Activated CD8-positive, alpha-beta T cell treated with anti-CD3 and anti-CD28 coated beads, Interleukin-2, amount 10 ng/mL, durations not matched to agents 7 days and 5 days (primary cell): ENCODE results near the gene SUCLG2. TPM values are rescaled to one million over a fixed set of nuclear protein-coding genes. Genes with fewer than 3 reads are reported as not detected.

Experiments
- ATAC-seq: fragments of 150-1000 bp; cut with Tn5 transposase; one replicate; pipeline ENCODE4 v1.10.0; 2021; ENCODE audit warnings: moderate library complexity
- CTCF ChIA-PET: fragments of 350-600 bp; sonication (Branson Sonifier 250); formaldehyde crosslinking; loops from one replicate; lab custom pipeline; 2021; ENCODE audit warnings: antibody characterized with exemption; lab: Charles Lee
- POLR2A ChIA-PET: fragments of 350-600 bp; sonication (Branson Sonifier 250); formaldehyde crosslinking; loops from one replicate; lab custom pipeline; 2021; ENCODE audit warnings: antibody characterized with exemption; lab: Charles Lee
- DNase-seq: peaks from one replicate; pipeline ENCODE4 v3.0.0-alpha.2; 2020
- H3K27ac Mint-ChIP-seq: one replicate; pipeline ENCODE4 v1.8.0; 2021; ENCODE audit warnings: mild to moderate bottlenecking, mixed read lengths
- H3K27me3 Mint-ChIP-seq: one replicate; pipeline ENCODE4 v1.8.0; 2021; ENCODE audit warnings: low read depth, mixed read lengths
- H3K36me3 Mint-ChIP-seq: one replicate; pipeline ENCODE4 v1.8.0; 2021; ENCODE audit warnings: low read depth, mixed read lengths
- H3K4me1 Mint-ChIP-seq: one replicate; pipeline ENCODE4 v1.8.0; 2021; ENCODE audit warnings: low read depth, mixed read lengths
- H3K4me3 Mint-ChIP-seq: one replicate; pipeline ENCODE4 v1.8.0; 2021; ENCODE audit warnings: mild to moderate bottlenecking, mixed read lengths
- H3K9me3 Mint-ChIP-seq: one replicate; pipeline ENCODE4 v1.8.0; 2022; ENCODE audit warnings: mixed read lengths; ENCODE audit not compliant: insufficient read depth
- total RNA-seq, 2 experiments: library from RNA; stranded (reverse); gene quantifications; one replicate each; pipeline ENCODE4 v1.2.3, GENCODE V29; 2021

Gene SUCLG2
- total RNA-seq, 2 experiments from 2014 or later = 51.7 to 55.0 TPM

- no peak for DNase-seq
- peaks cover 8% of the 10 kb centered on the region for H3K36me3 Mint-ChIP-seq
- no peaks in the 10 kb centered on the region for H3K9me3 Mint-ChIP-seq
- no peak overlapping the region for H3K27ac Mint-ChIP-seq
- ChIA-PET POLR2A (no interaction called here), CTCF (no interaction called here)
- H3K27me3 Mint-ChIP-seq = no peaks in the 10 kb centered on the region
- H3K4me3 Mint-ChIP-seq = no peak overlapping the region
- H3K4me1 Mint-ChIP-seq = no peaks in the 10 kb centered on the region
- ATAC-seq = no peak
Observed at GRCh38 chr3:67447393-67447792, 207.0 kb downstream of the SUCLG2 start.

GRCh38 chr3:67437789-67438188 lies 216.6 kb downstream of the SUCLG2 start:
- DNase-seq = no peak

DNA sequence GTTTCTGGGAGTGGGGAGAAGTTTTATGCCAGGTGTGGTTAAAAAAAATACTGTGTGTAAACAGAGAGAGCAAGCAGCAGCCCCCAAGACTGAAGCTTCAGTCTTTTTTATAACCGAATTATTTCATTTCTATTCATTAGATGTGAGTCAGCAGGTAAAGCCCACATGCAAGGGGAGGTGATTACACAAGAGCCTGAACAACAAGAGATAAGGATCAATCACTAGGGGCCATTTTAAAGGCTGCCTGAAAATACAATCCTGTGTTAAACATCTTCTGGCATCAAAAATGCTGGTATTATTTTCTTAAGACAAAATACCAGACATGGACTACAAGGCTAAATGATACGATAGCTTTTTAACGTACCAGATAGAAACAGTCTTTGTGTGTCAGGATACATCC lies 217.3 kb downstream of the SUCLG2 start:
- H3K9me3 Mint-ChIP-seq = peaks cover 9% of the 10 kb centered on the region
- no peak overlapping the region for H3K4me3 Mint-ChIP-seq
- no peak for ATAC-seq
- no peaks in the 10 kb centered on the region for H3K4me1 Mint-ChIP-seq
- POLR2A ChIA-PET = no interaction called here
- H3K27me3 Mint-ChIP-seq = no peaks in the 10 kb centered on the region
- no peak overlapping the region for H3K27ac Mint-ChIP-seq
- CTCF ChIA-PET = interaction anchor here (0.5 kb wide), 1 partner anchor 14 kb away, joined by 3 read pairs; no protein-coding TSS in a partner anchor
- no peak for DNase-seq
- peaks cover 30% of the 10 kb centered on the region for H3K36me3 Mint-ChIP-seq

More at GRCh38 chr3:67437789-67438188, 216.6 kb downstream of the SUCLG2 start:
- no peak for ATAC-seq
- no peaks in the 10 kb centered on the region for H3K4me1 Mint-ChIP-seq
- ChIA-PET POLR2A (no interaction called here), CTCF (no interaction called here)
- H3K27ac Mint-ChIP-seq = no peak overlapping the region
- H3K27me3 Mint-ChIP-seq = no peaks in the 10 kb centered on the region
- peaks cover 5% of the 10 kb centered on the region for H3K9me3 Mint-ChIP-seq
- peaks cover 28% of the 10 kb centered on the region for H3K36me3 Mint-ChIP-seq
- no peak overlapping the region for H3K4me3 Mint-ChIP-seq

DNA sequence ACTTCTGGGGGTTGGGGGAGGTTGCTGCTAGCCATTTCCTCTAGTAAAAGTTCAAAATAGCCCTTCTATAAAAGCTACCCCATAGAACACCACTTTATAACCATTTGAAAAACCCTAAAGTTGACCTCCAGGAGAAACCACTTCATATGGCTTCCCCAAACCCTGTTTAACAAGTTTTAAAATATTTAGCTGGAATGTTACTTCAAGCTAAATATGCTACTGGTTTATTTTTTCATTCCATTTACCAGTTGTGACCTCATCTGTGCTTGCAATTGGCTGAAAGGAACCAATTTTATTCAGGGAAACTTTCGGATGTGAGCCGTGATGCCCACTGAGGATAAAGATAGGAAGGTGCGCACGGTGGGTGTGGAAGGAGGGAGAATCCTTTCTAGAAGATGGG lies 221.3 kb downstream of the SUCLG2 start:
- no peak overlapping the region for H3K4me3 Mint-ChIP-seq
- H3K9me3 Mint-ChIP-seq = peaks cover 8% of the 10 kb centered on the region
- POLR2A ChIA-PET = no interaction called here
- no peaks in the 10 kb centered on the region for H3K4me1 Mint-ChIP-seq
- CTCF ChIA-PET = no interaction called here
- H3K27me3 Mint-ChIP-seq = no peaks in the 10 kb centered on the region
- ATAC-seq (no peak), DNase-seq (no peak)
- no peak overlapping the region for H3K27ac Mint-ChIP-seq
- peaks cover 47% of the 10 kb centered on the region for H3K36me3 Mint-ChIP-seq

DNA sequence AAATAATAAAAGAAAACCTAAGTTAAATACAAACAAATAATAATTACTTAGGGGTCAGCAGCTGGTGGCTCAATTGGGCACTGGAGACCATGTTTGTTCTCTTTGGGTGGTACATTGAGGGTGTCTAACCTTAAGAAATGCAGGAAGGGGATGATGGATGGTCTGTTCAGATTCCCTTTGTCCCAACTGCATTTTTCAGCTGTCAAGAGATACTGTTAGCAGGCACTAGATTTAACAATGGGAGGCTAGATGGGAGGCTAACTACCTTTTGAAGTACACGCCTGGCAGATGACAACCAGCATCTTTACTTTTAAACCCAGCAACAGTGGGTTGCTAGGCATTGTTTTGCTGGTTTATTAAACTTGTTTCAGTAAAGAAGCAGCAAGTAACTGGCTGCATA lies 222.5 kb downstream of the SUCLG2 start:
- Mint-ChIP-seq H3K27ac (no peak overlapping the region), H3K4me1 (no peaks in the 10 kb centered on the region), H3K4me3 (no peak overlapping the region), H3K36me3 (peaks cover 50% of the 10 kb centered on the region), H3K27me3 (no peaks in the 10 kb centered on the region), H3K9me3 (peaks cover 9% of the 10 kb centered on the region)
- ATAC-seq (no peak), DNase-seq (no peak)
- ChIA-PET CTCF (interaction anchor here (0.9 kb wide), 1 partner anchor 48 kb away, joined by 3 read pairs; no protein-coding TSS in a partner anchor), POLR2A (no interaction called here)

DNA sequence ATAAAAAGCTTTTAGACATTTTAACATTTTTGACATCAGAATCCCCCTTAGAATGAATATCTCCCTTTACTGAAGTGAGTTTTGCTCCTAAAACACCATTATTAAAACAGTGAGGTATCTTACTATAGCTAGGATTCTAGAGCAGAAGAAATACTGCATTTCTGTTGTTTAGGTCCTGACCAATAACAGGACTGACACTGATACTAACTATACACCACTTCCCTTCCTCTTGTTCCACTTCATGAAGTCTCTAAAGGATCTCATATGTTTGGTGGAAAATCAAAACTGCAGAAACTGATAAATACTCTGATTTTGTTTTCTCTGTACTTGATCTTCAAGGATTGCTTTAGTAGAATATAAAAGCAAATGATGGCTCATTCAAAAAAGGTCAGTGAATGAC lies 230.7 kb downstream of the SUCLG2 start:
- peaks cover 66% of the 10 kb centered on the region for H3K36me3 Mint-ChIP-seq
- no peaks in the 10 kb centered on the region for H3K27me3 Mint-ChIP-seq
- H3K9me3 Mint-ChIP-seq = peaks cover 14% of the 10 kb centered on the region
- ChIA-PET POLR2A (no interaction called here), CTCF (no interaction called here)
- DNase-seq = no peak
- H3K27ac Mint-ChIP-seq = no peak overlapping the region
- no peak overlapping the region for H3K4me3 Mint-ChIP-seq
- no peaks in the 10 kb centered on the region for H3K4me1 Mint-ChIP-seq
- ATAC-seq = no peak

GRCh38 chr3:67421912-67422311 lies 232.5 kb downstream of the SUCLG2 start:
- no peak overlapping the region for H3K27ac Mint-ChIP-seq
- ChIA-PET POLR2A (no interaction called here), CTCF (interaction anchor here (1.0 kb wide), 1 partner anchor 9 kb away, joined by 3 read pairs; no protein-coding TSS in a partner anchor)
- peaks cover 9% of the 10 kb centered on the region for H3K9me3 Mint-ChIP-seq
- no peak overlapping the region for H3K4me3 Mint-ChIP-seq
- no peak for ATAC-seq
- no peak for DNase-seq
- H3K36me3 Mint-ChIP-seq = peaks cover 63% of the 10 kb centered on the region
- H3K4me1 Mint-ChIP-seq = no peaks in the 10 kb centered on the region
- H3K27me3 Mint-ChIP-seq = no peaks in the 10 kb centered on the region

GRCh38 chr3:67419779-67420178 lies 234.6 kb downstream of the SUCLG2 start:
- DNase-seq = no peak
- POLR2A ChIA-PET = no interaction called here
- no peak overlapping the region for H3K4me3 Mint-ChIP-seq
- no peak for ATAC-seq
- H3K27ac Mint-ChIP-seq = no peak overlapping the region
- H3K36me3 Mint-ChIP-seq = peaks cover 71% of the 10 kb centered on the region
- no peaks in the 10 kb centered on the region for H3K4me1 Mint-ChIP-seq
- H3K9me3 Mint-ChIP-seq = peaks cover 9% of the 10 kb centered on the region
- no peaks in the 10 kb centered on the region for H3K27me3 Mint-ChIP-seq
- CTCF ChIA-PET = no interaction called here

- peaks cover 65% of the 10 kb centered on the region for H3K36me3 Mint-ChIP-seq
- POLR2A ChIA-PET = no interaction called here
- CTCF ChIA-PET = no interaction called here
Observed at GRCh38 chr3:67419218-67419529, 235.2 kb downstream of the SUCLG2 start.

DNA sequence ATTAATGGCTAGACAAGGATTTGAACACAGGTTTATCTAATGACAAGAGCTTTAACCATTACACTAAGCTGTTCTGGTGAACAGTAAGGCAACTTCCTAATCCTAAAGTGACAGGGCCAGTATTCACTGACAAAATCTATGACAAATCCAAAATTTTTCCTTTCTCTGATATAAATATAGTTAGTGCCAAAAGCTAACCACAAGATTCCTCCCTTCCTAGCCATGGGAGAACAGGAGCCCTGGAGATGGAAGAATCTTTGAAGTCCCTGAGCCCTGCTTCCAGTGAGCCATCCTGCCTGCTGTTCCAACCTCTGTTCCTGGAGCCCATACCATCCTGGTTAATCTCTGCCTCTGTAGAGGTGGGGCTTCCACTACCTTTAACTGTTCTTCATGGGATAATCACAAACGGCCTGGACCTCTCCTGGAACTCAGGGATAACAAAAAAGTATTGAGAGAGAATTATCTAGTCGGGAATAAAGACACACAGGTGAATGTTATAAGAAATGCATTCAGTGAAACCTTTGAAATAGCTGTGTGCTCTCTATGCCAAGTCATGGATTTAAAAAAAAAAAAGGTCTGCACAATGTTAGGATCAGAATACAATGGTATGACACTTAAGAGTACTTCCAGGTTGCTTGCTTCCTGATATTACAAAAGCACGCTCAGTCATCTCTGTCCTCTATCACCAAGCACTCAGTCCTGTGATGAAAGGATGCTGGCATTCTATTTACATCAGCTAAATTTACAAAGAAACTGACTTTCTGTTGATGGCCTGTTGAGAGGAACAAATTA lies 235.8 kb downstream of the SUCLG2 start:
- CTCF ChIA-PET = interaction anchor here (0.8 kb wide), 1 partner anchor 371 kb away, joined by 3 read pairs; no protein-coding TSS in a partner anchor
- Mint-ChIP-seq H3K9me3 (peaks cover 9% of the 10 kb centered on the region), H3K4me3 (no peak overlapping the region), H3K27ac (no peak overlapping the region), H3K4me1 (no peaks in the 10 kb centered on the region), H3K36me3 (peaks cover 64% of the 10 kb centered on the region), H3K27me3 (no peaks in the 10 kb centered on the region)
- POLR2A ChIA-PET = no interaction called here
- DNase-seq (no peak), ATAC-seq (no peak)

More at GRCh38 chr3:67419218-67419529, 235.2 kb downstream of the SUCLG2 start:
- Mint-ChIP-seq H3K27ac (no peak overlapping the region), H3K4me3 (no peak overlapping the region), H3K9me3 (peaks cover 9% of the 10 kb centered on the region), H3K4me1 (no peaks in the 10 kb centered on the region), H3K27me3 (no peaks in the 10 kb centered on the region)
- ATAC-seq = no peak
- DNase-seq = no peak

GRCh38 chr3:67416703-67417102 lies 237.7 kb downstream of the SUCLG2 start:
- CTCF ChIA-PET = interaction anchor here (1.3 kb wide), 1 partner anchor 373 kb away, joined by 3 read pairs; no protein-coding TSS in a partner anchor
- POLR2A ChIA-PET = no interaction called here
- Mint-ChIP-seq H3K27ac (no peak overlapping the region), H3K4me1 (no peaks in the 10 kb centered on the region), H3K36me3 (peaks cover 49% of the 10 kb centered on the region), H3K4me3 (no peak overlapping the region), H3K9me3 (peaks cover 9% of the 10 kb centered on the region), H3K27me3 (no peaks in the 10 kb centered on the region)
- no peak for ATAC-seq
- no peak for DNase-seq

DNA sequence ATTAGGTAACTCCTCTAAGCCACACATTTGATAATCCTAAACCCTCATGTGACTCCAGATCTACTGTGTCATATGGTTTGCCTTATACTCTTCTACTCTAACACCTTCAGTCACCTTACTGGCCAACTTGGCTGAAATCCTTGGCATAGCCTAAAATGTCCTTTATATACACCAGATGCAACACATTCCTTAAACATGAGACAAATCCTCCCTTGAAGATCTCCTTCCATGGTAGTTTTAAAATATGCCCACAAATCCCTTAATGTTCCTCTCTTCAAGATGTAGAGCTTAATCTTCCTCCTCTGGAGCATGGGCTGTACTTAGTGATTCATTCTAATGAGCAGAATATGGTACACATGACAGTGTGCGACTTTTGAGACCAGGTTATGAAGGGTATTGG lies 238.9 kb downstream of the SUCLG2 start:
- Mint-ChIP-seq H3K9me3 (no peaks in the 10 kb centered on the region), H3K27me3 (no peaks in the 10 kb centered on the region), H3K4me1 (no peaks in the 10 kb centered on the region), H3K36me3 (peaks cover 39% of the 10 kb centered on the region), H3K4me3 (no peak overlapping the region), H3K27ac (no peak overlapping the region)
- DNase-seq = no peak
- CTCF ChIA-PET = no interaction called here
- POLR2A ChIA-PET = interaction anchor here (0.6 kb wide), 1 partner anchor 11 kb away, joined by 3 read pairs; no protein-coding TSS in a partner anchor
- ATAC-seq = no peak
